ENCODE data around the gene PERM1.
A peak's percentile ranks its signal among the peaks of the same experiment; 100 is the strongest.
"Not testable (repeated sequence)": the region's sequence is repeated elsewhere in the genome, so short reads cannot be mapped to it uniquely, and the experiment has no call there.

PERM1 gene

DNA sequence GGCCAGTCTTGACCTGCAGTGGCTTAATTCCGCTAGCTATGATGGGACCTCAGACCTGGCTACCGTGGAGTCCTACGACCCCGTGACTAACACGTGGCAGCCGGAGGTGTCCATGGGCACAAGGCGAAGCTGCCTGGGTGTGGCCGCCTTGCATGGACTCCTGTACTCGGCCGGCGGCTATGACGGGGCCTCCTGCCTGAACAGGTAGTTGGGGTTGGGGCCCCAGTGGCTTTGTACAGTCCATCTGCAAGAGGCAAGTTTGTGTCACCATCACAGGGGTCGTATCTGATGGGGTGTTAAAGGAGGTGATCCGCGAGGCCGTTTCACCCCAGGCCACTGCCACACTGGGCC, 18.6 kb downstream of the PERM1 start:
- no peak for DNase-seq

DNA sequence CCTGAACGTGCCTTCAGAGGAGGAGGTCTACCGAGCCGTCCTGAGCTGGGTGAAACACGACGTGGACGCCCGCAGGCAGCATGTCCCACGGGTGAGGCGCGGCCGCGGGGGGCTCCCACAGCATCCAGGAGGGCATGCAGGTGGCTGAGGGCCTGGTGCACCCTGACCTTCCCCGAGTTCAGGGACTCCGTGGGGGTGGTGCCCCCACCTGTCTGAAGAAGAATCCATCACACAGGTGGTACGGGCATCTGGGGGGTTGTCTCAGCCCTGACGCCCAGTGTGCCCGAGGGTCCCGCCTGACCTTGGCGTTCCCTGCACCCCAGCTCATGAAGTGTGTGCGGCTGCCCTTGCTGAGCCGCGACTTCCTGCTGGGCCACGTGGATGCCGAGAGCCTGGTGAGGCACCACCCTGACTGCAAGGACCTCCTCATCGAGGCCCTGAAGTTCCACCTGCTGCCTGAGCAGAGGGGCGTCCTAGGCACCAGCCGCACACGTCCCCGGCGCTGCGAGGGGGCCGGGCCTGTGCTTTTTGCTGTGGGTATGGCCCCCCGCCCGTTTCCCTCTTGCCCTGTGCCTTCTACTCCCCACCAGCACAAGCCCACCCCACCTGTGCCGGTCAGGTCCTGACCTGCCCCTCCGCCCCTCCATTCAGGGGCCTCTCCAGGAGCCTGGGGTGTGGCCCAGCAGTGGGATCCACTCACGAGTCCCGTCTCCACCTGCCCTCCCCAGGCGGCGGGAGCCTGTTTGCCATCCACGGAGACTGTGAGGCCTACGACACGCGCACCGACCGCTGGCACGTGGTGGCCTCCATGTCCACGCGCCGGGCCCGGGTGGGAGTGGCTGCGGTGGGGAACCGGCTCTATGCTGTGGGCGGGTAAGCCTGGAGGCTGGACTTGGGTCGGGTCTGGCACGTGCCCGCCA, 19.3 kb downstream of the PERM1 start:
- no peak for DNase-seq

DNA sequence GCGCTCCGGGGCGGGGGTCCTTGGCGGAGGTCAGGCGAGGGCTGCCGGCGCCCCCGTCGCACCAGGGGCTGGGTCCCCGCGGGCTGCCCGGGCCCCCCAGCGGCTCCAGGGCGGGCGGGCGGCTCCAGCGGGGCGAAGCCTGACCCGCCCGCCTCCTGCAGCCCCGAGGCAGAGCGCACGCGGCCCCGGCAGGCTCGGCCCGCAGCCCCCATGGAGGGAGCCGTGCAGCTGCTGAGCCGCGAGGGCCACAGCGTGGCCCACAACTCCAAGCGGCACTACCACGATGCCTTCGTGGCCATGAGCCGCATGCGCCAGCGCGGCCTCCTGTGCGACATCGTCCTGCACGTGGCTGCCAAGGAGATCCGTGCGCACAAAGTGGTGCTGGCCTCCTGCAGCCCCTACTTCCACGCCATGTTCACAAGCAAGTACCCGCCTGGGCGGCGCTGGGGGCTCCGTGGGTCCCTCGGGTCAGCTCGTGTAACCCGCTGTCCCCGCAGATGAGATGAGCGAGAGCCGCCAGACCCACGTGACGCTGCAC, 20.7 kb downstream of the PERM1 start:
- DNase-seq = no peak

DNA sequence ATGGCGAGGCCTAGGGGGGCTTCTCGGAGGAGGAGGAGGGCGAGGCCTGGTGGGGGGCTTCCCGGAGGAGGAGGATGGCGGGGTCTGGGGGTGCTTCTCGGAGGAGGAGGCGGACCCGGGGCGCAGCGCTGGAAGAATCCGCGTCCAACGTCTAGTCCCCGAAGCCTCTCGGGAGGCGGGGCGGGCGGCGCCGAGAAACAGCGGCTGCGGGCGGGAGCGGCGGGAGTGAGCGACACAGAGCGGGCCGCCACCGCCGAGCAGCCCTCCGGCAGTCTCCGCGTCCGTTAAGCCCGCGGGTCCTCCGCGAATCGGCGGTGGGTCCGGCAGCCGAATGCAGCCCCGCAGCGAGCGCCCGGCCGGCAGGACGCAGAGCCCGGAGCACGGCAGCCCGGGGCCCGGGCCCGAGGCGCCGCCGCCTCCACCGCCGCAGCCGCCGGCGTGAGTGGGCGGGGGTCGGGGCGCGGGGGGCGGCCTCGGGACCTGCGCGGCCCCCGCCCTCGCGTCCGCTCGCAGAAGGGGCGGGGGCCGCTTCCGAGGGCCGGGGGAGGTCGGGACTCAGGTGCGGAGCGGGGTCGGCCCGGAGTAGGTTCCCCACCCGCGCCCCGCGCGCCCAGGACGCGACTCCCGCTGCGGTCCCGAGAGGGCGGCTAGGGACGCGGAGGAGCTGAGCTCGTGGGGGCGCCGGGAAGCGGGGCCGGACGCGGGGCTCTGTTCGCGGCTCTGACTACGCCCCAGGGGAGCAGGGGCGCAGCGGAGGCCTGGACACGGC, 21.3 kb downstream of the PERM1 start, which contains the start of gene KLHL17:
TSS of gene KLHL17 (plus strand) at position 222 of the 769 bp plus-strand sequence. CDS start at position 332, 110 bp downstream.
- peak; percentile 63 to 65 for DNase-seq

DNA sequence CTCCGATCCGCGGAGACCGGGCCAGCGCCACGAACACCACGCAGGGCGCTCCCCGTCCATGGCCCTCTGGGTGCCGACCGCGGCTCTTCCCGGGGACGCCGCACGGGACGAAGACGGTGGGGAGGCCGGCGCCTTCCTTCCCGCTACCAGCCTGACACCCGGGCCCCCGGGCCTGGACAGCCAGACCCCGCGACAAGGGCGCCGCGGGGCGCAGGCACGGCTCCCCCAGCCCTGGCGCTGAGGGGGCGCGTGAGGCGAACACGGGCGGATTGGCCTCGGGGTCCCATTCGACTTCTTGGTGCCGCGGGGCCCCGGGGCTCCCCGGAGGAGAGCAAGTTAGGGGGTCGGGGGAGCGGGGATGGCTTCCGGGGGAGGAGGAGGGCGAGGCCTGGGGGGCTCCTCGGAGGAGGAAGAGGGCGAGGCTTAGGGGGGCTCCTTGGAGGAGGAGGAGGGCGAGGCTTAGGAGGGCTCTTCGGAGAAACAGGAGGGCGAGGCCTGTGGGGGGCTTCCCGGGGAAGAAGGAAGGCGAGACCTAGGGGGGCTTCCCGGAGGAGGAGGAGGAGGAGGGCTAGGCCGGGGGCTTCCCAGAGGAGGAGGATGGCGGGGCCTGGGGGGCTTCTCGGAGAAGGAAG, 22.0 kb downstream of the PERM1 start:
- no peak for DNase-seq

DNA sequence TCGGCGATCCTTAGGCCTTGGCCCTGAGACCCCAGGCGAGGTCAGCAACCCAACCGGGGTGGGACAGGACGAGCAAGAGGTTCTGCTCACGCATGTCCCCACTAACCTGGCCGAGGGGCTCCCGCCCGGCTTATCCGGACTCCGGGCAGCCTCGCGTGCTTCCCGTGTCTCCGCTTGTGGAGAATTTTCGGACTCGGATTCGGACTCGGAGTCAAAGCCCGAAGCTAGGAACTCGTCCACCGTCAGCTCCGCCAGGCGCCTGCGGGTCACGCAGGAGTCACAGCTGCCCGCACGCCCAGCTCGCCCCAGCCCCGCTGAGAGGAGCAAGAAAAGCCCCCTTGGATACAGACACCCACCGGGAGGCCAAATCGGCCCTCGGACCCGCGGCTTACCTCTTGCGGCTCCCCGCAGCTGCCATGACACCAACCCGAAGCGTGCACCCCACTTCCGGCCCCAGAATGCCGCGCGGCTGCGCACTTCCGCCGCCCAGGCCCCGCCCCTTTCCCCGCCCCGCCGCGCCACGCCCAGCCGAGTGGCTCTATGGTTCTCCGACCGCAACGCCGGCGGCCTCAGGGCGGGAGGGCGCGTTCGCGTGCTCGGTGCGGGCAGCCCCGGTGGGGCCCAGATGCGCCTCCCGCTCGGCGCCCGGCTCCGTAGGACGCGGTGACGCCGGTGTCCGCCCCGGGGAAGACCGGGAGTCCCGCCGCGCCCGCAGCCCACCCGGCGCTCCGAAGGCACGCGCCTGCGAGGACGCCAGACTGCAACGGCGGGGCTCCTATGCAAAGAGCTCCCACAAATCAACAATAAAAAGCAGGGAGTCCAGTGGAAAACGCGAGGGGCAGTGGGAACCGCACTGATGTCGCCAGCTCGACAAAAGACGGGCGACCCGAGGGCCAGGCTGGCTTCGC, 22.8 kb downstream of the PERM1 start, which contains the start of gene NOC2L:
TSS of gene NOC2L (minus strand) at position 434 of the 908 bp plus-strand sequence. CDS start at position 418, 16 bp downstream.
- peak; percentile 80 to 93 for DNase-seq

DNA sequence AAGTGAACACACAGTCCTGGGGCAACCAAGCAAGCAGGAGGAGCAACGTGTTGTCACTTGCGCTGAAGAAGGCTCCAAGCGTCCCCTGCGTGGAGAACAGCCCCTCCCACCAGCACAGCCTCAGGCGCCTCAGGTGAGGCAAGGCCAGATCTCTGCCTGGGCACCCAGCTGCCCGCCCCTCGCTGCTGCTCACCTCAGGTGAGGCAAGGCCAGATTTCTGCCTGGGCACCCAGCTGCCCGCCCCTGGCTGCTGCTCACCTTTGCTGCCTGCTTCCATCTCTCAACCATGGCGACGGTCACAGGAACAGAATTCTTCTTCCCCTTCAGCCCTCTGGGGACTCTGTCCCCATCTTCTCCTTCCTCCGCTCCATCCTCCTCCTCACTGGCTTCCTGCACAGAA, 25.3 kb downstream of the PERM1 start:
- no peak for DNase-seq

DNA sequence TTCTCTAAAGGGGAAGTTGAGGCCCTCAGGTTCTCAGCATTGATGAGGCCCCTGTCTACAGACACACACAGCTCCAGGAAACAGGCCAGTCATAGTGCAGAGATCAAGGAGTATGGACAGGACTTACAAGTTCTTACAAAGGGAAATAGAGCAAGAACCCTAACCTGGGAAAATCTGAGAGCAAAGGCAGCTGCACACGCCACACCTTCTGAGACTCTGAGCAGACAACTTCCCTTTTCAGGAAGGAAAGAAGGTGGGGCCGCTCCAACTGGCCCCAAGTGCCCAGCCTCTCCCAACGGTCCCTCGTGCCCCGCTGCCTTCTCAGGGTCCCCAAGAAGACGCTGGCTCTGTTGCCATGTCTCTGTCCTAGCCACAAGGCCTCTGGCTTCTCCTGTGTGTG, 26.4 kb downstream of the PERM1 start:
- no peak for DNase-seq

DNA sequence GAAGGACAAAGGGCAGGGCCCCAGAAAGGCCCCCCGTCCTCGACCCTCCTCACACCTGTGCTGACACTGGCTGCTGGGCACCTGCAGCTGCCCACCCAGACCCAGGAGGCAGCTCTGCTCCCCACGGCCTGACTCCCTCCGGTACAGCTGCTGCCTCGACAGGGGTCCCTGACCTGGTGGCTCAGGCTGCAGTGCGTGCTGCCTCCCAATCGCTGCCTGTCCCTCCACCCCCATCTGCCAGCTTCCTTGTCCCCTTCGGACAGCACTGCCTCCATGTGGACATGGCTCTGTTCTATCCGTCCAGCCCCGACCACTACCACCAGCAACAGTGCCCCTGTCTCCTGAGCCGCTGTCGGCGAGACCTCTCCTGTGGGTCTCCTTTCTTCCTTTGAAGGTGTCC, 27.0 kb downstream of the PERM1 start:
- no peak for DNase-seq

DNA sequence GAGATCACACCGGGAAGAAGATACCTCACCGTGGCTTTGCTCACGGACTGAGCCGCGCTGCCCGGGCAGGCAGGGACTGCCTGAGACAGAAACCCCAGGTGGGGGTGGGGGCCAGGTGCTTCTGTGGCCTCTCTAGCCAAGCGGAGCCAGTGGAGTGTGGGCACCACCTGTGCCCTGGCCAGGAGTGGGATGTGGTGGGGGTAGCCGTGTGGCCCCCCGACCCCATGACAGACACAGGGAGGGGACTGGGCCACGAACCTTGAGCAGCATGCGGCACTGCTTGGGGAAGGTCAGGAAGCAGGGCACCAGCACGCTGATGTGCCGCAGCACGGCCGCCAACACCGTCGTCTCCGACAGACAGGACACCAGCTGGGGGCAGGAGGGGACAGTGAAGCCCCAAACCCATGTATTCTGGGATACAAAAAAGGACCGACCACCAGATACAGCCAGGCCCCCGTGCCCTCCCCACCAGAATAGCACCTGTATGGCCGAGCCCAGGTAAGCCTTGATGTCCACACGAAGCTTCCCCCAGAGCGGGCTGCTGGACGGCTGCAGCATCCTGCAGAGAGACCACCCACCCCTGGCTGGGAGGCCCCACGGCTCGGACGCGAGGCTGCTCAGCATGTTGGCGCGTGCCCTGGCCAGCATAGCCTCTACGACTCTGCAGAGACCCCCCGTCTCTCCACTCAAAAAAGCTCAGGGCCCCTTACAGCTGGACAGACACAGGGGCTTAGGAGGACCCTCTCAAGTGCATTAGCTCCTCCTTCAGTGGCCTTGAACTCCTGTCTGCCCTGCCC, 28.2 kb downstream of the PERM1 start:
- DNase-seq = no peak

DNA sequence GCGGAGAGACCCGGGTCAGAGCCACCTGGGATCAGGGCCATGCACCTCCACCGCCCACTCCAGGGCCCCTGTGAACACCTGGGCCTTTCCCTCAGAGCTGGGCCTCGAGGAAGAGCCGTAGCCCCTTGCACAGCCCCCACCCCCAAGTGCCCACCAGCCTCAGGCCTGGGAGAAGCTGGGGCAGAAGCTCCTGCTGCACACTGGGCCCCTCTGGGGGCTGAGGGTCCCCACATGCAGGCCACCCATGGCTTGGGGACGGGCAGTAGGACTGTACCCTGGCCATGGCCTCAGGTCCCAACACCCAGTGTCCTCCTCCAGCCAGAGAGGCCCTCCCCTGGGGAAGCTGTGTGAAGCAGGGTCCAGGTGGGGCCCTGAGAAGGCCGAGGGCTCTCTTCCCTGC, 29.3 kb downstream of the PERM1 start:
- no peak for DNase-seq

DNA sequence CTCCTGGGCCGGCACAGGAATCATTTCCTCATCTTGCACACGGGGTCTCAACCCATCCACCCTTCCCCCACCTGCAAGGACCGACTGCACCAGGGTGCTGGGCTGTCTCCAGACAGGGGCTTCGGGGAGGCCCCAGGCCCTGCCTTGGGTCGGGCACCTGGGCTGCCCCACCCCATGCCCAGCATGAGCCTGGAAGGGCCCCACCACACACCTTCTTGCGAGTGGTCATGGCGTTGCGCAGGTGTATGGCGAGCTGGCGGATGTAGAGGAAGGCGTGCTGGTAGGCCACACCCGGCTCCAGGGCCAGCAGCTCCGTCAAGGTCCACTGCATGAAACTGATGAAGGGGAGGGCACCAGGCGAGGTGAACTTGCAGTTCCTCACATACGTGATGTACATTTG, 29.7 kb downstream of the PERM1 start:
- DNase-seq = no peak

DNA sequence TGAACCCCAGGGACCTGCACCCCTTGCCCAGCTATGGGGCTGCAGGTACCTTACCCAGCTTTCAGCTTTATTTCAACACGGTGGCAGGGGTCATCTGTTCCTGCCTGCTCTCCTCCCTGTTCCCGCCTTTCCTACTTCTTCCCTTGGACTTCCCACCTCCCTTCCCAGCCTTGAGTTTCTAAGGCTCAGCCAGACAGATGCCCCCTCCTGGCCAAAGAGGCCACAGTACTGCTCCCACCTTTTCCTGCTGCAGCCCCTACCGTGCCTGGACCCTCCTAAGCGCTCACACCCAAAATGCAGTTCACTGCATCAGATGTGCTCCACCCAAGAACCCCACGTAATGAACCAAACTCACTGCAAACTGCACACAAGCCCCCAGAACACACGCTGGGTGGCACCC, 30.5 kb downstream of the PERM1 start:
- no peak for DNase-seq

DNA sequence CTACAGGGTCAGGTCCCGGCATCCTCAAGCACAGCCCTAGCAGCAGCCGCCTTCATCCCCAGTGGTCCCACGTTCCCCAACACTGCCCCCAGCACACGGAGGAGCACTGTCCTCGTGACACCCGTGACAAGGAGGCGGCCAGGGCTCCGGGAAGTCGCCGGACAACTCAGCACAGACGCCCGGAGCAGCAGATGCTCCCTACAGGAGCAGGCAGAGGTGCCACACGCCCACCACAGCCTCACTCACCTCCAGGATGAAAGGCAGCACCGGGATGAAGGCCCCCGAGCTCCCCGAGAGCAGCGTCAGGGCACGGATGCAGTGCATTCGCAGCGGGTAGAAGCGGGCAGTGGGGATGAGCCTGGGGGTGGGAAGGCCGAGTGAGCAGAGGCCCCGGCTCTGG, 31.0 kb downstream of the PERM1 start:
- no peak for DNase-seq

DNA sequence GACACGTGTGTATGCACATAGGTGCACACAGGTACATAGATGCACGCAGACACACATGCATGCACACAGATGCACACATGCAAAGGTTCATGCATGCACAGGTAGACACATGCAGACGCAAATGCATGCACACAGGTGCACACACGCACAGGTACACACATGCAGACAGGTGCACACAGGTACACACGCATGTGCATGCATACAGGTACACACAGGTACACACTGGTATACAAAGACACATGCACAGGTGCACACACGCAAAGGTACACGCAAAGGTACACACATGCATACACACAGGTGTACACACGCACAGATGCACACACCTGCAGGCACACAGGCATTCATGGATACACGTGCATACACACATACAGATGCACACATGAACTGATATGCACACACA, 31.6 kb downstream of the PERM1 start:
- DNase-seq = no peak

DNA sequence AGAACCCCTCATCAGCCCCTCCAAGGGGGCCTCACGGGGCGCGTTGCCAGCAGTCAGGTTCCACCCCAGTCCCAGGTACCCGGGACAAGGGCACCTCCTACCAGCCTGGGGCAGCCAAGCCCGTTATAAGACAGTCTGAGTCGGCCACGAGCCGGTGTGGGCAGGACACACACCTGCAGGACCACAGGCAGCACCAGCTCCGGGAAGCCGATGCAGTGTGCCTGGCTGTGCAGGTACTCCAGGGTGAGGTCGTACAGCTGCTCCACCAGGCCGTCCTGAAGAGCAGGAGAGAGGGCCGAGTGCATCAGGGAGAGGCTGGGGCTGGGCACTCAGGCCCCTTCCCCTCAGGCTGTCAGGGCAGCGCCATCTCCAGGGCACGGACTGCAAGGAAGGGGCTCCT, 33.9 kb downstream of the PERM1 start:
- DNase-seq = no peak

DNA sequence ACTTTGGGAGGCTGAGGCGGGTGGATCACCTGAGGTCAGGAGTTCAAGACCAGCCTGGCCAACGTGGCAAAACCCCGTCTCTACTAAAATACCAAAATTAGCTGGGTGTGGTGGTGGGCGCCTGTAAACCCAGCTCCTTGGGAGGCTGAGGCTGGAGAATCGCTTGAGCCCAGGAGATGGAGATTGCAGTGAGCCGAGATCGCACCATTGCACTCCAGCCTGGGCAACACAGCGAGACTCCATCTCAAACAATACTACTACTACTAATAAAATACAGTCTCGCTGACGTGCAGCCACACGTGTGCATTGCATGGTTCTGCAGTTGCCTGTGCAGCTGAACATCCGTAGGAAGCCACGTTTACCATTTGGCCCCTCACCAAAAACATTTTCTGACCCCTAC, 35.1 kb downstream of the PERM1 start:
- not testable (repeated sequence) for DNase-seq

DNA sequence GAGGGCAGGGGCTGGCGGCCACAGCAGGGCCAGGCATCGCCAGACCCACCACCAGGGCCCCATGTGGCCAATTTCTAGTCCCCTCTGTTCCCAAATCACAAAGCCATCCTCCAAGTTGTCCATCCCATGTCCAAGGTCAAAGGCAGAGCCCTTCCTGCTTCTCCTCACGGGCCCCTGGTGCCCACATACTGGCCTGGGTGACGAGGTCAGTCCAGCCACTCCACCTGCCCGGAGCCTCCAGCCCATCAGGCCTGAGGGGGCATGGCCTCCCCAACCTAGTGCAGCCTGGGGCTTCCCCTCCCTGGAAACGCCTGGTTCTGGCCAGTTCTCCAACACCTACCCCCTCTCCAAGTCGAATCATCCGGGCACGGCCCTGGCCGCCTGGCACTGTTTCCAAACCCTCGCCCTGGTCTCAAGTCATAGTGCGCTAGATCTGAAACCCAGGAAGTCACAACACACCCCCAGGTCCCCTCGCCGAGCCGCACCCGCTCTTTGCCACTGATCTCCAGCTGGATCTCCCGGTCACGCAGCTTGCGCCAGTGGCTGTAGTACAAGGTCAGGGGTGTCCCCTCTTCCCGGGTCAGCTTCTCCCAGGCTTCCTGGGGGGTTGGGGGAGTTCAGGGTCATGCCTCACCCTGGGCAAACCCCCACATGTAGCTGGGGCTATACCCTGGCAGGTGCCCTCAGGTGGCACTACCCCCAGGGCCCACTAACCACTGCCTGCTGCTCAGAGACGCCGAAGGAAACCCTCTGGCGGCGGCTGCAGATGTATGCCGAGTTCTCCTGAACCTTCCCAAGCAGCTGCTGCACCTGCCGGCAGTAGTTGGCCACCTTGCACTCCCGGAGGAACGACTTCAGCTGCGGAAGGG, 36.0 kb downstream of the PERM1 start:
- DNase-seq = no peak

DNA sequence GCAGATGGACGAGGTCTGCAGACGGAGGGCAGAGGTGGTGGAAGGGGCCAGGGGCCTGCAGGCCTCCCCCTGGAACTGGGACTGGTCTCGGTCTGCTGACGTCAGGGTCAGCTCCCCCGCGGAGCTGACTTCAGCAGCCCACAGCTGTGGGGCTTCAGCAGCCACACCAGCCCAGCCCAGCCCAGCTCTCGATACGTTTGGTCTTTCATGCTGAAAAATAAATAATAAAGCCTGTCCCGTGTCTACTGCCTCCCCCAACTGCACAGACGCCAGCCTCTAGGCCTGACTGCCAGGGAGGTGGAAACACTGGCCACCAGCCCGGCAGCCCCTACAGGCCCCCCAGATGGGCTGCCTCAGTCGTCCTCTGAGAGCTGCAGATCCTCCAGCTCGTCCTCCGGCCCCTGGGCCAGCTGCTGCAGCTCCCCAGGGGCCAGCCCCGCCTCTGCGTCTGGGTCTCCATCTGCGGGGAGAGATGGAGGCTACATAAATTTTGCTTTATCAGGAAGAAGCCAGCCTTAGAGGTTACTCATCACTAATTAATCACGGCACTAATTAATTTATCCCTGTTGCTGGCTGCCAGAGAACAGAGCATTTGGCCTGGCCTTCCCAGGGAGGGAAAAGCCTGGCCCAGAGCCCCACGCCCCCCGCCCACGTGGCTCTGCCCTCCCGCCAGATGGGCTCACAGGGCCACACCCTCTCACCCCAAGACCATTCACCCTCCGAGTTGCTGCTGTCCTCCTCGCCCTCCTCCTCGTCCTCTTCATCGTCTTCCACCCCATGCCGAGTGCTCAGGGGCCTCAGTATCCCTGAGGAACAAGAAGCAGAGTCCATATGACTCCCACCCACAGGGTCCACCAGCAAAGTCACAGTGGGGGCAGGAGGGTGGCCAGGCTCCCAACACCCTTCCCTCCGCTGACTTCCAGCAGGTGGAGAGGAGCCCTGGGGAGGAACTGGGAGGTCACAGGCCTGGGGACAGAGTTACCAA, 37.3 kb downstream of the PERM1 start:
- peak in 1 of 2 experiments; percentile 32 for DNase-seq

All from NCI-H1930 (cell line).